Ovary (tissue), 10 donors: ENCODE results near the gene PASK. TPM values are rescaled to one million over a fixed set of nuclear protein-coding genes. Genes with fewer than 3 reads are reported as not detected.
"Not testable (repeated sequence)": the region's sequence is repeated elsewhere in the genome, so short reads cannot be mapped to it uniquely, and the experiment has no call there.

Experiments
- DNase-seq, 5 donors: peaks; one replicate each; pipeline ENCODE4 v3.0.0-alpha.2; 2019 to 2020
- H3K27ac ChIP-seq, 2 donors: fragments of 200-600 bp; one replicate each; pipeline versions ENCODE4 v1.5.1 to v1.8.0; 2019 to 2022
- H3K27me3 ChIP-seq: fragments of 200-600 bp; one replicate; pipeline ENCODE4 v1.8.0; 2022
- H3K36me3 ChIP-seq: fragments of 200-600 bp; sonication (generic); one replicate; pipeline ENCODE4 v1.5.1; 2019
- H3K4me1 ChIP-seq: one replicate; pipeline ENCODE4 v1.8.1; 2013; ENCODE audit warnings: mild to moderate bottlenecking, moderate library complexity; ENCODE audit not compliant: insufficient read depth
- H3K4me3 ChIP-seq: fragments of 200-600 bp; sonication (generic); one replicate; pipeline ENCODE4 v1.5.1; 2017
- H3K9me3 ChIP-seq, 2 donors: fragments of 200-600 bp in 1 of 2; sonication (generic) in 1 of 2; one replicate each; pipeline versions ENCODE4 v1.5.1 to v1.8.1; 2013 to 2019; ENCODE audit warnings: mild to moderate bottlenecking in 1 of 2, moderate library complexity in 1 of 2
- CTCF ChIP-seq, 3 donors: fragments of 450-650 bp in 2 of 3; fragments of 200-600 bp in 1 of 3; IDR thresholded peaks; one replicate each; pipeline versions ENCODE4 v1.5.1 to v1.8.0; 2016 to 2022; ENCODE audit warnings: antibody characterized with exemption in 3 of 3, mild to moderate bottlenecking in 1 of 3
- EP300 ChIP-seq: sonication (generic); formaldehyde crosslinking; IDR thresholded peaks from one replicate; pipeline ENCODE4 v1.6.1; 2017; ENCODE audit warnings: antibody characterized with exemption
- POLR2A ChIP-seq: fragments of 450-650 bp; IDR thresholded peaks from one replicate; pipeline ENCODE4 v1.6.1; 2017; ENCODE audit warnings: antibody characterized with exemption, mild to moderate bottlenecking, moderate library complexity
- WGBS, 3 donors: extraction: QIAGEN DNeasy Blood & Tissue Kit in 1 of 3; methylation state at CpG; one replicate each; pipeline versions ENCODE4 v1.1.5 to v1.1.7; 2013 to 2017; 5-methylcytosine and 5-hydroxymethylcytosine counted together
- intact Hi-C, 4 donors: fragments of 100-400 bp; cut with DNase I; formaldehyde crosslinking; loops; one replicate each; pipeline versions ENCODE4 v1.11.0 to v1.15.1; 2022 to 2023
- long read RNA-seq, 3 donors: library from polyadenylated mRNA in 2 of 3; unstranded in 2 of 3; transcript quantifications; one replicate each; pipeline ENCODE4 v2.0.0 and lab custom pipeline, GENCODE V29; 2021 to 2026
- polyA plus RNA-seq, 2 donors: library from polyadenylated mRNA; stranded (reverse); fragments of 200-250 nt in 1 of 2; fragments of 350-450 nt in 1 of 2; fragmentation: Illumina TruSeq in 1 of 2; extraction: RNeasy Lipid Tissue Mini Kit (QIAGEN cat#74804) in 1 of 2; gene quantifications; one replicate each; pipeline ENCODE4 v1.2.3, GENCODE V29; 2013 to 2014
- total RNA-seq, 7 donors: library from RNA; depleted of rRNA in 2 of 7; stranded (reverse); fragments of >200 nt in 2 of 7; fragmentation: NEBNext Ultra II Directional in 3 of 7; extraction: Animal tissue kit (Norgen Biotek cat#: 25700) in 3 of 7; gene quantifications; one replicate each; pipeline versions ENCODE4 v1.1.0 to v1.2.4, GENCODE V29; 2016 to 2023
- donor health status: DM: no; HTN: no; CAD: no; lungs with moderate emphysema.
- donor health status: DM: no; HTN: no; CAD: no.
- donor health status: Bipolar disorder and iron deficiency.
- donor health status: DM: yes; HTN: yes; CAD: no.
- donor health status: DM: no; HTN: no; CAD: no.
- donor health status: DM: yes; HTN: yes; CAD: no.

PASK gene
- total RNA-seq: 10 to 100 TPM in 2 of 7 donors, 1 to 10 TPM in 5; 2.4 to 13.4 (median 7.4) TPM
- polyA plus RNA-seq: 10 to 100 TPM in 1 of 2 donors, 1 to 10 TPM in 1; 2.9 to 12.8 TPM
- long read RNA-seq, donor 1, partial matches to known transcripts: 2 of 2 reads
- long read RNA-seq, donor 1, other reads (novel, unspliced or antisense): 0 of 2 reads
- long read RNA-seq, donor 2, full-length matches to known transcripts: 1 of 1 reads
- long read RNA-seq, donor 2, partial matches to known transcripts: 0 of 1 reads
- long read RNA-seq, donor 2, other reads (novel, unspliced or antisense): 0 of 1 reads
- long read RNA-seq, donor 3, full-length matches to known transcripts: 2 of 9 reads
- long read RNA-seq, donor 3, partial matches to known transcripts: 5 of 9 reads
- long read RNA-seq, donor 3, other reads (novel, unspliced or antisense): 2 of 9 reads

- WGBS, 3 donors: 0 to 5% (median 0%) methylated on average over 39 to 88 of the region's 88 CpGs
- no peaks in the 10 kb centered on the region for H3K9me3 ChIP-seq
- DNase-seq: peak; percentile 89 to 93 (median 90)
- intact Hi-C loops: no loop called here
- peak within 1 kb of the TSS; percentile 87 for H3K4me3 ChIP-seq
- H3K27me3 ChIP-seq: no peaks in the 10 kb centered on the region
- TF ChIP-seq EP300: no peak
- no peak for TF ChIP-seq POLR2A
- no peaks in the 10 kb centered on the region for H3K4me1 ChIP-seq
- no peaks in the 10 kb centered on the region for H3K36me3 ChIP-seq
- H3K27ac ChIP-seq: peak within 1 kb of the TSS in 1 of 2 donors; percentile 74
Measured at GRCh38 chr2:241148891-241149674, at the start of gene PASK. Gene PASK, minus strand, starts transcription at chr2:241149472. Its CDS starts 6,440 bp downstream, at chr2:241143032.

GRCh38 chr2:241198381-241199279, 49.4 kb upstream of the PASK start:
- H3K4me3 ChIP-seq: no peak overlapping the region
- 69 to 74% (median 71%) methylated on average over 27 of the region's 27 CpGs for WGBS, 3 donors
- no peak for DNase-seq
- H3K27me3 ChIP-seq: no peaks in the 10 kb centered on the region
- intact Hi-C loops: no loop called here
- no peaks in the 10 kb centered on the region for H3K36me3 ChIP-seq
- no peak overlapping the region for H3K27ac ChIP-seq
- TF ChIP-seq POLR2A (no peak), EP300 (no peak), CTCF (IDR thresholded peaks at IDR 0.05) (no peak)
- H3K4me1 ChIP-seq: no peaks in the 10 kb centered on the region
- H3K9me3 ChIP-seq: no peaks in the 10 kb centered on the region

- intact Hi-C loops: no loop called here
- no peak for TF ChIP-seq CTCF (IDR thresholded peaks at IDR 0.05)
- no peak for TF ChIP-seq EP300
- TF ChIP-seq POLR2A: no peak
- Histone ChIP-seq H3K27ac (no peak overlapping the region), H3K4me1 (no peaks in the 10 kb centered on the region), H3K4me3 (no peak overlapping the region), H3K9me3 (no peaks in the 10 kb centered on the region), H3K36me3 (no peaks in the 10 kb centered on the region), H3K27me3 (no peaks in the 10 kb centered on the region)
- DNase-seq: no peak
- WGBS, 3 donors: 84 to 90% (median 89%) methylated on average over 6 of the region's 6 CpGs
Measured at GRCh38 chr2:241197947-241198346, 48.7 kb upstream of the PASK start.

- H3K4me3 ChIP-seq, H3K36me3 ChIP-seq, H3K4me1 ChIP-seq, H3K27me3 ChIP-seq, DNase-seq, H3K9me3 ChIP-seq, H3K27ac ChIP-seq, intact Hi-C loops: not testable (repeated sequence)
- WGBS, 3 donors: 94 to 96% (median 94%) methylated on average over 14 of the region's 14 CpGs
Measured at GRCh38 chr2:241197246-241197645, 48.0 kb upstream of the PASK start.
